Measurements from ENCODE around the gene NFKBIA.

- no peak for TF ChIP-seq SP1 (IDR thresholded peaks at IDR 0.05; ENCODE audit: low read depth, low read length)
- TF ChIP-seq, protein P1, sequence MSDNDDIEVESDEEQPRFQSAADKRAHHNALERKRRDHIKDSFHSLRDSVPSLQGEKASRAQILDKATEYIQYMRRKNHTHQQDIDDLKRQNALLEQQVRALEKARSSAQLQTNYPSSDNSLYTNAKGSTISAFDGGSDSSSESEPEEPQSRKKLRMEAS (IDR thresholded peaks at IDR 0.05), result no peak
Measured at GRCh38 chr14:35389315-35389667, 15.3 kb downstream of the NFKBIA start.

Measured in H1 (cell line).